Stimulated activated memory B cell treated with anti-CD40 and anti-IgM and Interleukin-4, amounts not matched to agents 10 μg/mL and 1 μg/mL and 100 μg/mL, for 72 hours (primary cell): ENCODE measurements around the gene COL6A1.
"Not testable (repeated sequence)": the region's sequence is repeated elsewhere in the genome, so short reads cannot be mapped to it uniquely, and the experiment has no call there.

Experiments used
- ATAC-seq: fragments of 150-1000 bp; cut with Tn5 transposase; 2 replicates; pipeline ENCODE4 v1.10.0; 2021
- H3K27ac Mint-ChIP-seq: one replicate; pipeline ENCODE4 v1.8.0; 2022; ENCODE audit warnings: mild to moderate bottlenecking, mixed read lengths
- H3K27me3 Mint-ChIP-seq: one replicate; pipeline ENCODE4 v1.8.0; 2022; ENCODE audit warnings: mixed read lengths
- H3K36me3 Mint-ChIP-seq: one replicate; pipeline ENCODE4 v1.8.0; 2022; ENCODE audit warnings: mixed read lengths
- H3K4me1 Mint-ChIP-seq: one replicate; pipeline ENCODE4 v1.8.0; 2022; ENCODE audit warnings: mixed read lengths
- H3K4me3 Mint-ChIP-seq: one replicate; pipeline ENCODE4 v1.8.0; 2022; ENCODE audit warnings: mild to moderate bottlenecking, moderate library complexity, mixed read lengths
- H3K9me3 Mint-ChIP-seq: one replicate; pipeline ENCODE4 v1.8.0; 2022; ENCODE audit warnings: mixed read lengths

Gene COL6A1

GRCh38 chr21:45941717-45942546 lies 39.6 kb upstream of the COL6A1 start:
- no peak for ATAC-seq
- Mint-ChIP-seq H3K36me3 (no peaks in the 10 kb centered on the region), H3K27ac (no peak overlapping the region), H3K9me3 (peaks cover 4% of the 10 kb centered on the region), H3K4me1 (no peaks in the 10 kb centered on the region), H3K27me3 (peaks cover 12% of the 10 kb centered on the region), H3K4me3 (no peak overlapping the region)

GRCh38 chr21:45942755-45943629 lies 38.6 kb upstream of the COL6A1 start:
- no peak for ATAC-seq
- no peak overlapping the region for H3K4me3 Mint-ChIP-seq
- no peaks in the 10 kb centered on the region for H3K36me3 Mint-ChIP-seq
- H3K27ac Mint-ChIP-seq: no peak overlapping the region
- no peaks in the 10 kb centered on the region for H3K4me1 Mint-ChIP-seq
- H3K27me3 Mint-ChIP-seq: peaks cover 15% of the 10 kb centered on the region
- peaks cover 4% of the 10 kb centered on the region for H3K9me3 Mint-ChIP-seq

GRCh38 chr21:45943630-45944540 lies 37.7 kb upstream of the COL6A1 start:
- Mint-ChIP-seq H3K9me3 (peaks cover 4% of the 10 kb centered on the region), H3K4me1 (no peaks in the 10 kb centered on the region), H3K27me3 (peaks cover 24% of the 10 kb centered on the region), H3K36me3 (no peaks in the 10 kb centered on the region), H3K27ac (no peak overlapping the region), H3K4me3 (no peak overlapping the region)
- no peak for ATAC-seq

- Mint-ChIP-seq H3K4me1 (no peaks in the 10 kb centered on the region), H3K4me3 (no peak overlapping the region), H3K36me3 (no peaks in the 10 kb centered on the region), H3K9me3 (peaks cover 4% of the 10 kb centered on the region), H3K27ac (no peak overlapping the region), H3K27me3 (peaks cover 27% of the 10 kb centered on the region)
- no peak for ATAC-seq
Measured at GRCh38 chr21:45944601-45945000, 37.0 kb upstream of the COL6A1 start.

- H3K9me3 Mint-ChIP-seq: peaks cover 4% of the 10 kb centered on the region
- H3K27me3 Mint-ChIP-seq: peaks cover 27% of the 10 kb centered on the region
- ATAC-seq: no peak
- H3K4me3 Mint-ChIP-seq: no peak overlapping the region
- no peaks in the 10 kb centered on the region for H3K36me3 Mint-ChIP-seq
- H3K4me1 Mint-ChIP-seq: no peaks in the 10 kb centered on the region
- no peak overlapping the region for H3K27ac Mint-ChIP-seq
Measured at GRCh38 chr21:45945066-45945867, 36.3 kb upstream of the COL6A1 start.

- peaks cover 31% of the 10 kb centered on the region for H3K27me3 Mint-ChIP-seq
- no peak overlapping the region for H3K27ac Mint-ChIP-seq
- no peak for ATAC-seq
- no peaks in the 10 kb centered on the region for H3K4me1 Mint-ChIP-seq
- H3K9me3 Mint-ChIP-seq: peaks cover 4% of the 10 kb centered on the region
- H3K4me3 Mint-ChIP-seq: no peak overlapping the region
- H3K36me3 Mint-ChIP-seq: no peaks in the 10 kb centered on the region
Measured at GRCh38 chr21:45945868-45946210, 35.7 kb upstream of the COL6A1 start.

- H3K36me3 Mint-ChIP-seq: no peaks in the 10 kb centered on the region
- H3K27ac Mint-ChIP-seq: no peak overlapping the region
- no peaks in the 10 kb centered on the region for H3K4me1 Mint-ChIP-seq
- peaks cover 4% of the 10 kb centered on the region for H3K9me3 Mint-ChIP-seq
- peak; percentile 4 for ATAC-seq
- peaks cover 41% of the 10 kb centered on the region for H3K27me3 Mint-ChIP-seq
- H3K4me3 Mint-ChIP-seq: no peak overlapping the region
Measured at GRCh38 chr21:45947296-45947695, 34.3 kb upstream of the COL6A1 start.

GRCh38 chr21:45947716-45948255 lies 33.8 kb upstream of the COL6A1 start:
- ATAC-seq: no peak
- Mint-ChIP-seq H3K4me3 (no peak overlapping the region), H3K36me3 (no peaks in the 10 kb centered on the region), H3K27ac (no peak overlapping the region), H3K27me3 (peaks cover 43% of the 10 kb centered on the region), H3K4me1 (no peaks in the 10 kb centered on the region), H3K9me3 (peaks cover 4% of the 10 kb centered on the region)

- no peaks in the 10 kb centered on the region for H3K4me1 Mint-ChIP-seq
Measured at GRCh38 chr21:45948576-45949141, 32.9 kb upstream of the COL6A1 start.

GRCh38 chr21:45949928-45950739 lies 31.4 kb upstream of the COL6A1 start:
- no peaks in the 10 kb centered on the region for H3K4me1 Mint-ChIP-seq
- H3K9me3 Mint-ChIP-seq: no peaks in the 10 kb centered on the region
- no peak overlapping the region for H3K27ac Mint-ChIP-seq
- peaks cover 40% of the 10 kb centered on the region for H3K27me3 Mint-ChIP-seq
- no peak overlapping the region for H3K4me3 Mint-ChIP-seq
- no peaks in the 10 kb centered on the region for H3K36me3 Mint-ChIP-seq
- ATAC-seq: no peak

More at GRCh38 chr21:45948576-45949141, 32.9 kb upstream of the COL6A1 start:
- no peak overlapping the region for H3K4me3 Mint-ChIP-seq
- peaks cover 41% of the 10 kb centered on the region for H3K27me3 Mint-ChIP-seq
- H3K9me3 Mint-ChIP-seq: no peaks in the 10 kb centered on the region
- H3K36me3 Mint-ChIP-seq: no peaks in the 10 kb centered on the region
- H3K27ac Mint-ChIP-seq: no peak overlapping the region
- no peak for ATAC-seq

GRCh38 chr21:45950740-45951515 lies 30.6 kb upstream of the COL6A1 start:
- Mint-ChIP-seq H3K4me1 (no peaks in the 10 kb centered on the region), H3K4me3 (no peak overlapping the region), H3K27ac (no peak overlapping the region), H3K36me3 (no peaks in the 10 kb centered on the region), H3K27me3 (peaks cover 40% of the 10 kb centered on the region), H3K9me3 (no peaks in the 10 kb centered on the region)
- peak; percentile 4 for ATAC-seq

GRCh38 chr21:45951676-45952075 lies 29.9 kb upstream of the COL6A1 start:
- Mint-ChIP-seq H3K36me3 (no peaks in the 10 kb centered on the region), H3K4me3 (no peak overlapping the region), H3K4me1 (no peaks in the 10 kb centered on the region), H3K27me3 (peaks cover 48% of the 10 kb centered on the region), H3K27ac (no peak overlapping the region), H3K9me3 (no peaks in the 10 kb centered on the region)
- ATAC-seq: no peak

GRCh38 chr21:45952527-45952926 lies 29.0 kb upstream of the COL6A1 start:
- not testable (repeated sequence) for H3K4me1 Mint-ChIP-seq, H3K27ac Mint-ChIP-seq, H3K36me3 Mint-ChIP-seq

More at GRCh38 chr21:45952527-45952926, 29.0 kb upstream of the COL6A1 start:
- not testable (repeated sequence) for H3K4me3 Mint-ChIP-seq, ATAC-seq, H3K9me3 Mint-ChIP-seq
- H3K27me3 Mint-ChIP-seq: peaks cover 56% of the 10 kb centered on the region
